Measurements from ENCODE around the gene GRIN3A.

The GRIN3A gene

GRCh38 chr9:101705135-101705661, 33.2 kb downstream of the GRIN3A start:
- no peak for DNase-seq (ENCODE audit: low read depth)

GRCh38 chr9:101702257-101702656, 36.2 kb downstream of the GRIN3A start:
- no peak for DNase-seq (ENCODE audit: low read depth)

- DNase-seq (ENCODE audit: low read depth), result no peak
These were observed 44.7 kb downstream of the GRIN3A start for GRCh38 chr9:101693546-101694336.

- DNase-seq (ENCODE audit: low read depth), result no peak
These were observed 46.8 kb downstream of the GRIN3A start for GRCh38 chr9:101691657-101692056.

- DNase-seq (ENCODE audit: low read depth), result no peak
These were observed 49.4 kb downstream of the GRIN3A start for GRCh38 chr9:101689039-101689438.

GRCh38 chr9:101684665-101685064, 53.8 kb downstream of the GRIN3A start:
- DNase-seq (ENCODE audit: low read depth), result no peak

- DNase-seq (ENCODE audit: low read depth), result no peak
These were observed 55.2 kb downstream of the GRIN3A start for GRCh38 chr9:101683236-101683635.

GRCh38 chr9:101677861-101678260, 60.6 kb downstream of the GRIN3A start:
- DNase-seq (ENCODE audit: low read depth), result no peak

GRCh38 chr9:101675341-101675740, 63.1 kb downstream of the GRIN3A start:
- no peak for DNase-seq (ENCODE audit: low read depth)

GRCh38 chr9:101674165-101674564, 64.3 kb downstream of the GRIN3A start:
- DNase-seq (ENCODE audit: low read depth), result no peak

- no peak for DNase-seq (ENCODE audit: low read depth)
These were observed 64.8 kb downstream of the GRIN3A start for GRCh38 chr9:101673642-101674041.

GRCh38 chr9:101671567-101671966, 66.9 kb downstream of the GRIN3A start:
- no peak for DNase-seq (ENCODE audit: low read depth)

GRCh38 chr9:101668421-101668820, 70.0 kb downstream of the GRIN3A start:
- no peak for DNase-seq (ENCODE audit: low read depth)

GRCh38 chr9:101664453-101664852, 74.0 kb downstream of the GRIN3A start:
- no peak for DNase-seq (ENCODE audit: low read depth)

- no peak for DNase-seq (ENCODE audit: low read depth)
These were observed 85.8 kb downstream of the GRIN3A start for GRCh38 chr9:101652601-101653175.

GRCh38 chr9:101650142-101650541, 88.3 kb downstream of the GRIN3A start:
- no peak for DNase-seq (ENCODE audit: low read depth)

- no peak for DNase-seq (ENCODE audit: low read depth)
These were observed 90.0 kb downstream of the GRIN3A start for GRCh38 chr9:101648493-101648892.

GRCh38 chr9:101639785-101640665, 98.4 kb downstream of the GRIN3A start:
- no peak for DNase-seq (ENCODE audit: low read depth)

GRCh38 chr9:101639311-101639710, 99.1 kb downstream of the GRIN3A start:
- DNase-seq (ENCODE audit: low read depth), result no peak

- no peak for DNase-seq (ENCODE audit: low read depth)
These were observed 102.2 kb downstream of the GRIN3A start for GRCh38 chr9:101636247-101636646.

- DNase-seq (ENCODE audit: low read depth), result no peak
These were observed 103.0 kb downstream of the GRIN3A start for GRCh38 chr9:101635473-101635872.

GRCh38 chr9:101634741-101635409, 103.6 kb downstream of the GRIN3A start:
- DNase-seq (ENCODE audit: low read depth), result no peak
